Hepatocyte (in vitro differentiated cells): ENCODE data around the gene RHOT2. TPM values are rescaled to one million over a fixed set of nuclear protein-coding genes. Genes with fewer than 3 reads are reported as not detected.
A peak's percentile ranks its signal among the peaks of the same experiment; 100 is the strongest.

ENCODE experiments used
- DNase-seq: peaks from one replicate; pipeline ENCODE4 v3.0.0-alpha.2; 2016; ENCODE audit warnings: low spot score
- H2AFZ ChIP-seq: fragments of 200-600 bp; sonication (generic); 2 replicates; pipeline ENCODE4 v1.6.0; 2016; ENCODE audit warnings: antibody characterized with exemption, mild to moderate bottlenecking
- H3K27ac ChIP-seq: fragments of 200-600 bp; sonication (generic); 2 replicates; pipeline ENCODE4 v1.5.1; 2016; ENCODE audit warnings: mild to moderate bottlenecking
- H3K27me3 ChIP-seq: fragments of 200-600 bp; sonication (generic); 2 replicates; pipeline ENCODE4 v1.6.1; 2016
- H3K36me3 ChIP-seq: fragments of 200-600 bp; sonication (generic); replicated peaks from 2 replicates; pipeline ENCODE4 v1.5.1; 2016; ENCODE audit warnings: low read depth; ENCODE audit not compliant: insufficient read depth
- H3K4me1 ChIP-seq: fragments of 200-600 bp; sonication (generic); 2 replicates; pipeline ENCODE4 v1.5.1; 2016; ENCODE audit warnings: mild to moderate bottlenecking, moderate library complexity; ENCODE audit not compliant: insufficient read depth
- H3K4me2 ChIP-seq: fragments of 200-600 bp; sonication (generic); 2 replicates; pipeline ENCODE4 v1.6.0; 2016
- H3K4me3 ChIP-seq: fragments of 200-600 bp; sonication (generic); 2 replicates; pipeline ENCODE4 v1.5.1; 2016; ENCODE audit warnings: mild to moderate bottlenecking
- H3K79me2 ChIP-seq: fragments of 200-600 bp; sonication (generic); 2 replicates; pipeline ENCODE4 v1.6.0; 2017; ENCODE audit warnings: mild to moderate bottlenecking
- H3K9me2 ChIP-seq: fragments of 200-600 bp; sonication (generic); replicated peaks from 2 replicates; pipeline ENCODE4 v1.6.0; 2017; ENCODE audit warnings: mild to moderate bottlenecking; ENCODE audit not compliant: insufficient read depth
- H3K9me3 ChIP-seq: fragments of 200-600 bp; sonication (generic); 2 replicates; pipeline ENCODE4 v1.5.1; 2016; ENCODE audit warnings: low read depth, mild to moderate bottlenecking
- H4K20me1 ChIP-seq: fragments of 200-600 bp; sonication (generic); 2 replicates; pipeline ENCODE4 v1.6.0; 2016; ENCODE audit warnings: mild to moderate bottlenecking; ENCODE audit not compliant: insufficient read depth, poor library complexity, severe bottlenecking
- EZH2 ChIP-seq: fragments of 200-600 bp; sonication (generic); IDR thresholded peaks from 2 replicates; pipeline ENCODE4 v1.6.1; 2016; ENCODE audit warnings: antibody characterized with exemption, mild to moderate bottlenecking, borderline replicate concordance
- EZH2phosphoT487 ChIP-seq: fragments of 200-600 bp; sonication (generic); IDR thresholded peaks from one replicate; pipeline ENCODE4 v1.6.1; 2018; ENCODE audit warnings: antibody characterized with exemption, mild to moderate bottlenecking, low read depth, moderate library complexity; ENCODE audit not compliant: unreplicated experiment, severe bottlenecking
- WGBS: methylation state at CpG from one replicate; pipeline ENCODE4 v1.1.6; 2016; ENCODE audit warnings: low lambda C conversion rate; ENCODE audit errors: missing lambda C conversion rate; 5-methylcytosine and 5-hydroxymethylcytosine counted together
- polyA plus RNA-seq: library from polyadenylated mRNA; unstranded; fragments of >200 nt; fragmentation: Nextera tagmentation; extraction: Ambion mirVana; gene quantifications from 2 replicates; pipeline ENCODE4 v1.2.1, GENCODE V29; 2016
- total RNA-seq: library from RNA; depleted of rRNA; stranded (reverse); fragments of >200 nt; gene quantifications from 2 replicates; pipeline ENCODE4 v1.2.3, GENCODE V29; 2014
- TF ChIP-seq, protein P1 (sequence below): fragments of 200-600 bp; sonication (generic); IDR thresholded peaks from 2 replicates; pipeline ENCODE4 v1.5.1; 2016; ENCODE audit warnings: antibody characterized with exemption, mild to moderate bottlenecking; ENCODE audit not compliant: poor library complexity

RHOT2 gene
- total and polyA plus RNA-seq, 2 experiments from 2014 or later = 63.2 to 158 TPM

DNA sequence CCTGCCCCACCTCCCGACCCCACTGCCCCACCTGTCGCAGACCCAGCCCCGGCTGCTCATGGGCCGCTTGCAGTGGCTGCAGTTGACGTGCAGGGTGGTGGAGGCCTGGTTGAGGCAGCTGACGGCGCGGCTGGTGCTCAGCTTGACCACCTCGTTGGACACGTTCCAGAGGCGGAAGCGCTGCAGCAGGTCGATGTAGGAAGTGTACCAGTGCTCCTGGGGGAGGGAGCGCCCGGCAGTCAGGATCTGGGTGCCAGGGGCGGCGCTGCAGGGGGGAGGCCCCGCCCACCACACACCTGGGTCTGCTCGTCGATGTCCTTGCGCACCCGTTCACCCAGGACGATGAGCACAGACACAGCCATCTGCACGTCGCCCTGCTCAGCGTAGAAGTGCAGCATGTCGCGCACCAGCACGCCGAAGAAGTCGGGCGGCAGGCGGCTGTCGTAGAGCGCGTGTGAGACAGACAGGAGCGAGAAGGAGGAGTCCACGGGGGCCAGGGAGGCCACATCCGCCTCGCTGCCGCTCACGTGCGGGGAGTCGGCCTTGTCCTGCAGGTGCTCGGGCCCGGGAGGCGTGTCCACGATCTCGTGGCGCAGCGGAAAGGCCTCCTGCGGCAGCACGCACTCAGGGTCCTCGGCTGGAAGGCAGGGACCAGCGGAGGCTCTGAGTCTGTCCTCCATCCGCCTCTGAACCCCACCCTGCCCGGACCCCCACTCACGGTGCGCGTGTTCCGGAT, 17.2 kb downstream of the RHOT2 start:
- peaks cover 27% of the 10 kb centered on the region for H4K20me1 ChIP-seq
- peaks cover 33% of the 10 kb centered on the region for H3K4me1 ChIP-seq
- TF ChIP-seq, protein P1, sequence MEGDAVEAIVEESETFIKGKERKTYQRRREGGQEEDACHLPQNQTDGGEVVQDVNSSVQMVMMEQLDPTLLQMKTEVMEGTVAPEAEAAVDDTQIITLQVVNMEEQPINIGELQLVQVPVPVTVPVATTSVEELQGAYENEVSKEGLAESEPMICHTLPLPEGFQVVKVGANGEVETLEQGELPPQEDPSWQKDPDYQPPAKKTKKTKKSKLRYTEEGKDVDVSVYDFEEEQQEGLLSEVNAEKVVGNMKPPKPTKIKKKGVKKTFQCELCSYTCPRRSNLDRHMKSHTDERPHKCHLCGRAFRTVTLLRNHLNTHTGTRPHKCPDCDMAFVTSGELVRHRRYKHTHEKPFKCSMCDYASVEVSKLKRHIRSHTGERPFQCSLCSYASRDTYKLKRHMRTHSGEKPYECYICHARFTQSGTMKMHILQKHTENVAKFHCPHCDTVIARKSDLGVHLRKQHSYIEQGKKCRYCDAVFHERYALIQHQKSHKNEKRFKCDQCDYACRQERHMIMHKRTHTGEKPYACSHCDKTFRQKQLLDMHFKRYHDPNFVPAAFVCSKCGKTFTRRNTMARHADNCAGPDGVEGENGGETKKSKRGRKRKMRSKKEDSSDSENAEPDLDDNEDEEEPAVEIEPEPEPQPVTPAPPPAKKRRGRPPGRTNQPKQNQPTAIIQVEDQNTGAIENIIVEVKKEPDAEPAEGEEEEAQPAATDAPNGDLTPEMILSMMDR = no peak
- TF ChIP-seq EZH2phosphoT487 = no peak
- no peak for TF ChIP-seq EZH2
- no peak overlapping the region for H2AFZ ChIP-seq
- peaks cover 48% of the 10 kb centered on the region for H3K79me2 ChIP-seq
- no peak overlapping the region for H3K4me3 ChIP-seq
- no peaks in the 10 kb centered on the region for H3K36me3 ChIP-seq
- 96% methylated on average over 47 of the region's 61 CpGs for WGBS
- H3K9me2 ChIP-seq = no peaks in the 10 kb centered on the region
- no peaks in the 10 kb centered on the region for H3K9me3 ChIP-seq
- peak overlapping the region; percentile 91 for H3K4me2 ChIP-seq
- H3K27me3 ChIP-seq = no peaks in the 10 kb centered on the region
- H3K27ac ChIP-seq = no peak overlapping the region
- no peak for DNase-seq

DNA sequence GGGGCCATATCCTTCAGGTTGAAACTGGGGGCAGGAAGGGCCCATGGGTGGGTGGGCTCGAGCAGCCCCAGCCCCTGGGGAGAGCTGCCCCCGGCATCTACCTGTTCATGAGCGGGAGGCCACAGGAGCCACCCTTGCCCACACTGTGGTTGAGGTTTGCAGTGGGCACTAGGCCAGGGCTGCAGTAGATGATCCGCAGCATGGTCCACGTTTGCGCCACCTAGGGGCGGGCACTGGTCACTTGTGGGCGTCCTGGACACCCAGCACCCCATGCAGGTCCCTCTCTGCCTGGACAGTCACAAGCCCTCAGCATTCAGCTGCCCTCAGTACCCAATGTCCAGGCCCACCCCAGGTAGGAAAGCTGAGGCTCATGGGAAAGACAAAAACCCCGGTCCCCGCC, 18.0 kb downstream of the RHOT2 start:
- Histone ChIP-seq H3K4me1 (peaks cover 33% of the 10 kb centered on the region), H3K4me3 (no peak overlapping the region), H3K79me2 (peaks cover 45% of the 10 kb centered on the region), H3K27ac (no peak overlapping the region), H4K20me1 (peaks cover 22% of the 10 kb centered on the region), H3K9me2 (no peaks in the 10 kb centered on the region), H2AFZ (no peak overlapping the region), H3K36me3 (no peaks in the 10 kb centered on the region), H3K4me2 (no peak overlapping the region), H3K9me3 (no peaks in the 10 kb centered on the region), H3K27me3 (no peaks in the 10 kb centered on the region)
- peak; percentile 53 for DNase-seq
- TF ChIP-seq EZH2phosphoT487 = no peak
- no peak for TF ChIP-seq EZH2
- TF ChIP-seq, protein P1 = peak; percentile 25
- 88% methylated on average over 8 of the region's 10 CpGs for WGBS

DNA sequence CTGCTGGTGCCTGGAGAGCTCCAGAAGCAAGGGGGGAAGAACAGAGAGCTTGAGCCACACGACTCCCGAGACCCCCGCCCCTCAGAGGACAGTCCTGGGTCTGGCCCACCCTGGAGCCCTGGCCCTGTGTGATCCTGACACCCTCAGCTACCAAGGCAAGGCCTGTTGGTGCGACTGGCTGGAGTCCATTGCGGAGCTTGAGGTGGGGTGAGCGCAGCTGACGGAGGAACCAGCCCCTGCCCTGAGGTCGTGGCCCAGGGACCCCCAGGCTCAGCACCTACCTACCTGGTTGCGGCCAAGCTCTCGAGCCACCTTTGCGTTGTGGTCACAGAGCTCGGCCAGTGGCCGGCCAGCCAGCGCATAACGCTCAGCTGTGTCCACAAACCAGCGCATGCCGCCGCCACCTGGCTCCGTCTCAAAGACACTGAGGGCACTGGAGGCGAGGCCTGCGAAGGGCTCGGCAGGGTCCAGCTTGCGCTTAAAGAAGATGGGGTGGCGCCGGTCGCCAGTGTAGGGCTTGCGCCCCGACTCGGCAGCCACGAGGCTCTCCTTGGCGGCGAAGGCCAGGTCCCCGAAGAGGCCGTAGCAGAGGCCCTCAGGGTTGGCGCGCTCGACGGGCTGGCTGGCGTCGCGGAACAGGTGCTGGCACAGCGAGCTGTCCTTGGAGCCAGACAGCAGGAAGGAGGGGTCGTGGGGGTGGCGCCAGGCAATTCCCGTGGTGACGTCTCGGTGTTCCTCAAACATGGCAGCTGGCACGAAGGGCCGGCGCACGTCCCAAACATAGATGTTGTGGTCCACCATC, 18.7 kb downstream of the RHOT2 start:
- peaks cover 1% of the 10 kb centered on the region for H3K27me3 ChIP-seq
- H4K20me1 ChIP-seq = peaks cover 15% of the 10 kb centered on the region
- peaks cover 26% of the 10 kb centered on the region for H3K4me1 ChIP-seq
- H3K9me2 ChIP-seq = no peaks in the 10 kb centered on the region
- no peak overlapping the region for H3K4me3 ChIP-seq
- TF ChIP-seq EZH2phosphoT487 (no peak), EZH2 (no peak)
- TF ChIP-seq, protein P1 = no peak
- H2AFZ ChIP-seq = no peak overlapping the region
- no peaks in the 10 kb centered on the region for H3K9me3 ChIP-seq
- no peak overlapping the region for H3K4me2 ChIP-seq
- no peak overlapping the region for H3K27ac ChIP-seq
- H3K36me3 ChIP-seq = no peaks in the 10 kb centered on the region
- WGBS = 98% methylated on average over 48 of the region's 51 CpGs
- no peak for DNase-seq
- H3K79me2 ChIP-seq = peaks cover 38% of the 10 kb centered on the region
